CD14-positive monocyte (primary cell): ENCODE measurements around the gene ZGRF1. TPM values are rescaled to one million over a fixed set of nuclear protein-coding genes. Genes with fewer than 3 reads are reported as not detected.

ENCODE experiments used
- DNase-seq, 3 donors: peaks; one replicate each; pipeline ENCODE4 v3.0.0-alpha.2; 2011 to 2022
- H2AFZ ChIP-seq: 2 replicates; pipeline ENCODE4 v1.6.0; 2012; ENCODE audit warnings: mild to moderate bottlenecking, low read depth, low read length, inconsistent platforms; ENCODE audit not compliant: insufficient read depth, poor library complexity, severe bottlenecking
- H3K27ac ChIP-seq, 2 donors: 1 replicate in 1 of 2; 2 replicates in 1 of 2; pipeline ENCODE4 v1.5.1; 2012 to 2013; ENCODE audit warnings: low read length in 2 of 2, control low read depth in 1 of 2, inconsistent platforms in 1 of 2, low read depth in 1 of 2, mild to moderate bottlenecking in 1 of 2
- H3K27me3 ChIP-seq, 2 donors: one replicate each; pipeline versions ENCODE4 v1.6.0 to v1.6.1; 2011 to 2013; ENCODE audit warnings: low read length in 2 of 2; ENCODE audit not compliant: control insufficient read depth in 2 of 2, insufficient read depth in 2 of 2
- H3K36me3 ChIP-seq, 2 donors: replicated peaks in 1 of 2; 1 replicate in 1 of 2; 2 replicates in 1 of 2; pipeline versions ENCODE4 v1.5.1 to v1.6.1; 2012 to 2013; ENCODE audit warnings: low read length in 2 of 2, control low read depth in 1 of 2, inconsistent platforms in 1 of 2, mild to moderate bottlenecking in 1 of 2; ENCODE audit not compliant: insufficient read depth in 2 of 2, control insufficient read depth in 1 of 2
- H3K4me1 ChIP-seq, 2 donors: 1 replicate in 1 of 2; 2 replicates in 1 of 2; pipeline versions ENCODE4 v1.5.1 to v1.6.1; 2012 to 2013; ENCODE audit warnings: low read length in 2 of 2, control low read depth in 1 of 2, inconsistent platforms in 1 of 2, mild to moderate bottlenecking in 1 of 2, moderate library complexity in 1 of 2; ENCODE audit not compliant: insufficient read depth in 2 of 2, control insufficient read depth in 1 of 2
- H3K4me2 ChIP-seq: replicated peaks from 2 replicates; pipeline ENCODE3; 2012; ENCODE audit warnings: low read length, moderate library complexity, mild to moderate bottlenecking; ENCODE audit not compliant: poor library complexity, severe bottlenecking; ENCODE audit errors: extremely low read depth
- H3K4me3 ChIP-seq, 3 experiments: fragments of 200-600 bp in 1 of 3; sonication (generic) in 1 of 3; replicated peaks in 1 of 3; 1 replicate in 2 of 3; 2 replicates in 1 of 3; pipeline ENCODE4 v1.5.1; 2011 to 2013; ENCODE audit warnings: low read length in 3 of 3, mild to moderate bottlenecking in 3 of 3, control low read depth in 2 of 3, low read depth in 2 of 3, inconsistent platforms in 1 of 3, moderate library complexity in 1 of 3
- H3K79me2 ChIP-seq: 2 replicates; pipeline ENCODE4 v1.6.0; 2012; ENCODE audit warnings: mild to moderate bottlenecking, control low read depth, inconsistent platforms, low read length, moderate library complexity; ENCODE audit not compliant: insufficient read depth
- H3K9ac ChIP-seq: 2 replicates; pipeline ENCODE4 v1.6.0; 2017; ENCODE audit warnings: low read length, mild to moderate bottlenecking; ENCODE audit not compliant: insufficient read depth, poor library complexity, severe bottlenecking
- H3K9me3 ChIP-seq, 2 donors: replicated peaks in 1 of 2; 1 replicate in 1 of 2; 2 replicates in 1 of 2; pipeline versions ENCODE4 v1.5.1 to v1.6.1; 2012 to 2013; ENCODE audit warnings: low read length in 2 of 2, control low read depth in 1 of 2; ENCODE audit not compliant: control insufficient read depth in 1 of 2, insufficient read depth in 1 of 2
- H4K20me1 ChIP-seq: 2 replicates; pipeline ENCODE4 v1.6.0; 2012; ENCODE audit warnings: mild to moderate bottlenecking, low read length, control low read depth, moderate library complexity; ENCODE audit not compliant: insufficient read depth
- H3K27ac Mint-ChIP-seq, 7 donors: one replicate each; pipeline ENCODE4 v1.8.0; 2020; ENCODE audit warnings: mild to moderate bottlenecking in 7 of 7, mixed read lengths in 7 of 7, moderate library complexity in 6 of 7, inconsistent platforms in 2 of 7
- H3K27me3 Mint-ChIP-seq, 3 donors: one replicate each; pipeline ENCODE4 v1.8.0; 2021 to 2022; ENCODE audit warnings: low read depth in 3 of 3, mild to moderate bottlenecking in 3 of 3, mixed read lengths in 3 of 3, moderate library complexity in 3 of 3, inconsistent platforms in 1 of 3
- H3K36me3 Mint-ChIP-seq, 2 donors: one replicate each; pipeline ENCODE4 v1.8.0; 2020; ENCODE audit warnings: mixed read lengths in 2 of 2, inconsistent platforms in 1 of 2, mild to moderate bottlenecking in 1 of 2
- H3K4me1 Mint-ChIP-seq: one replicate; pipeline ENCODE4 v1.8.0; 2020; ENCODE audit warnings: mild to moderate bottlenecking, mixed read lengths
- H3K4me3 Mint-ChIP-seq, 2 donors: one replicate each; pipeline ENCODE4 v1.8.0; 2020; ENCODE audit warnings: mild to moderate bottlenecking in 2 of 2, mixed read lengths in 2 of 2, moderate library complexity in 1 of 2
- H3K9me3 Mint-ChIP-seq, 7 donors: one replicate each; pipeline ENCODE4 v1.8.0; 2020 to 2022; ENCODE audit warnings: mixed read lengths in 7 of 7, mild to moderate bottlenecking in 6 of 7, moderate library complexity in 6 of 7, inconsistent platforms in 2 of 7
- CTCF ChIP-seq: fragments of 200-600 bp; IDR thresholded peaks from one replicate; pipeline ENCODE4 v1.8.0; 2022; ENCODE audit warnings: antibody characterized with exemption, mild to moderate bottlenecking
- WGBS: methylation state at CpG from one replicate; pipeline ENCODE4 v1.1.5; 2013; ENCODE audit warnings: missing lambda C conversion rate; ENCODE audit not compliant: insufficient coverage; 5-methylcytosine and 5-hydroxymethylcytosine counted together
- intact Hi-C, 2 donors: fragments of 100-400 bp; cut with micrococcal nuclease; formaldehyde crosslinking; loops; one replicate each; pipeline versions ENCODE4 v1.15.0 to v1.15.1; 2023
- polyA plus RNA-seq, 3 donors: library from polyadenylated mRNA; depleted of rRNA in 1 of 3; unstranded in 2 of 3; stranded (reverse) in 1 of 3; fragments of 300-500 nt in 2 of 3; fragments of >200 nt in 1 of 3; fragmentation: Illumina TruSeq in 2 of 3; gene quantifications; 1 replicate in 2 of 3; 2 replicates in 1 of 3; pipeline ENCODE4 v1.2.3, GENCODE V29; 2012 to 2021

The ZGRF1 gene
- polyA plus RNA-seq, 3 donors, result 0.81 to 2.9 (median 0.81) TPM

GRCh38 chr4:112519689-112520597, 116.8 kb downstream of the ZGRF1 start:
- Histone ChIP-seq H3K4me1 (peaks cover 46 to 49% of the 10 kb centered on the region in 2 donors), H2AFZ (no peak overlapping the region), H3K27ac (no peak overlapping the region), H4K20me1 (no peaks in the 10 kb centered on the region), H3K9ac (no peak overlapping the region), H3K4me2 (no peak overlapping the region), H3K27me3 (peaks cover 91 to 98% of the 10 kb centered on the region in 2 donors), H3K9me3 (peaks cover 0 to 35% of the 10 kb centered on the region in 2 donors), H3K4me3 (no peak overlapping the region), H3K79me2 (no peaks in the 10 kb centered on the region), H3K36me3 (no peaks in the 10 kb centered on the region)
- H3K27ac Mint-ChIP-seq, result no peak overlapping the region
- peaks cover 0 to 48% (median 30%) of the 10 kb centered on the region in 7 donors for H3K9me3 Mint-ChIP-seq
- no peak for TF ChIP-seq CTCF
- H3K36me3 Mint-ChIP-seq, result peaks cover 3 to 26% of the 10 kb centered on the region in 2 donors
- peaks cover 74% of the 10 kb centered on the region for H3K4me1 Mint-ChIP-seq
- peaks cover 97 to 100% (median 97%) of the 10 kb centered on the region in 3 donors for H3K27me3 Mint-ChIP-seq
- H3K4me3 Mint-ChIP-seq, result peak overlapping the region in 1 of 2 donors; percentile 99
- no peak for DNase-seq
- intact Hi-C loops, result loop anchor here (5.0 kb wide), 1 partner anchor 193 kb away; no protein-coding TSS in a partner anchor
- 5% methylated on average over 13 of the region's 21 CpGs for WGBS

GRCh38 chr4:112518675-112519074, 118.0 kb downstream of the ZGRF1 start:
- no peaks in the 10 kb centered on the region for H3K36me3 ChIP-seq
- TF ChIP-seq CTCF, result no peak
- H3K79me2 ChIP-seq, result no peaks in the 10 kb centered on the region
- H3K27ac Mint-ChIP-seq, result no peak overlapping the region
- peaks cover 0 to 57% (median 36%) of the 10 kb centered on the region in 7 donors for H3K9me3 Mint-ChIP-seq
- H3K9ac ChIP-seq, result no peak overlapping the region
- intact Hi-C loops, result no loop called here
- H3K27ac ChIP-seq, result no peak overlapping the region
- peaks cover 0 to 45% of the 10 kb centered on the region in 2 donors for H3K9me3 ChIP-seq
- no peak overlapping the region for H3K4me3 ChIP-seq
- no peak overlapping the region for H3K4me2 ChIP-seq
- DNase-seq, result no peak
- peak overlapping the region in 1 of 2 donors; percentile 89 for H3K4me3 Mint-ChIP-seq
- H3K36me3 Mint-ChIP-seq, result peaks cover 3 to 30% of the 10 kb centered on the region in 2 donors
- peaks cover 95 to 99% of the 10 kb centered on the region in 2 donors for H3K27me3 ChIP-seq
- peaks cover 98 to 100% (median 99%) of the 10 kb centered on the region in 3 donors for H3K27me3 Mint-ChIP-seq
- peaks cover 49 to 52% of the 10 kb centered on the region in 2 donors for H3K4me1 ChIP-seq
- no peak overlapping the region for H2AFZ ChIP-seq
- H4K20me1 ChIP-seq, result no peaks in the 10 kb centered on the region
- H3K4me1 Mint-ChIP-seq, result peaks cover 80% of the 10 kb centered on the region
